Liver (tissue), 9 donors: ENCODE data around the gene MEDAG. TPM values are rescaled to one million over a fixed set of nuclear protein-coding genes. Genes with fewer than 3 reads are reported as not detected.

ENCODE experiments used
- DNase-seq: peaks from one replicate; pipeline ENCODE4 v3.0.0-alpha.2; 2017; ENCODE audit warnings: low spot score
- H3K27ac ChIP-seq, 2 donors: one replicate each; pipeline ENCODE4 v1.7.0; 2013; ENCODE audit warnings: inconsistent platforms in 2 of 2, low read length in 2 of 2, control low read depth in 1 of 2, low read depth in 1 of 2, mild to moderate bottlenecking in 1 of 2
- H3K27me3 ChIP-seq, 4 donors: one replicate each; pipeline versions ENCODE4 v1.6.1 to v1.7.0; 2013; ENCODE audit warnings: low read length in 3 of 4, inconsistent platforms in 1 of 4, mild to moderate bottlenecking in 1 of 4, moderate library complexity in 1 of 4; ENCODE audit not compliant: control insufficient read depth in 4 of 4, insufficient read depth in 4 of 4
- H3K36me3 ChIP-seq, 4 donors: one replicate each; pipeline versions ENCODE4 v1.6.1 to v1.7.0; 2013; ENCODE audit warnings: low read length in 3 of 4, mild to moderate bottlenecking in 3 of 4, low read depth in 1 of 4, moderate library complexity in 1 of 4; ENCODE audit not compliant: control insufficient read depth in 4 of 4, insufficient read depth in 3 of 4
- H3K4me1 ChIP-seq, 4 donors: one replicate each; pipeline versions ENCODE4 v1.6.1 to v1.7.0; 2013; ENCODE audit warnings: low read length in 3 of 4, mild to moderate bottlenecking in 3 of 4, moderate library complexity in 1 of 4; ENCODE audit not compliant: control insufficient read depth in 4 of 4, insufficient read depth in 4 of 4
- H3K4me3 ChIP-seq, 3 donors: one replicate each; pipeline versions ENCODE4 v1.6.1 to v1.7.0; 2013; ENCODE audit warnings: low read length in 3 of 3, control low read depth in 1 of 3, low read depth in 1 of 3, mild to moderate bottlenecking in 1 of 3
- H3K9ac ChIP-seq, 2 donors: one replicate each; pipeline ENCODE4 v1.7.0; 2013; ENCODE audit warnings: low read length in 2 of 2, mild to moderate bottlenecking in 2 of 2, moderate library complexity in 2 of 2, control low read depth in 1 of 2, low read depth in 1 of 2
- H3K9me3 ChIP-seq, 4 donors: one replicate each; pipeline versions ENCODE4 v1.6.1 to v1.7.0; 2013; ENCODE audit warnings: low read length in 3 of 4; ENCODE audit not compliant: control insufficient read depth in 4 of 4
- EGR1 ChIP-seq, 2 donors: IDR thresholded peaks; 2 replicates each; pipeline ENCODE4 v1.6.1; 2016 to 2018; ENCODE audit warnings: antibody characterized with exemption in 2 of 2, low read depth in 2 of 2
- FOXA1 ChIP-seq: IDR thresholded peaks from 2 replicates; pipeline ENCODE4 v1.6.1; 2016; ENCODE audit warnings: antibody characterized with exemption
- FOXA2 ChIP-seq: IDR thresholded peaks from 2 replicates; pipeline ENCODE4 v1.6.1; 2016; ENCODE audit warnings: antibody characterized with exemption
- HNF4A ChIP-seq, 2 donors: conservative IDR thresholded peaks; 2 replicates each; pipeline ENCODE4 v1.6.1; 2016; ENCODE audit warnings: antibody characterized with exemption in 2 of 2, mild to moderate bottlenecking in 2 of 2
- JUND ChIP-seq, 2 donors: IDR thresholded peaks; 2 replicates each; pipeline ENCODE4 v1.6.1; 2016; ENCODE audit warnings: antibody characterized with exemption in 2 of 2
- NR2F2 ChIP-seq: IDR thresholded peaks from 2 replicates; pipeline ENCODE4 v1.6.1; 2016; ENCODE audit warnings: antibody characterized with exemption
- RAD21 ChIP-seq, 2 donors: IDR thresholded peaks; 2 replicates each; pipeline ENCODE4 v1.6.1; 2016; ENCODE audit warnings: antibody characterized with exemption in 2 of 2, mild to moderate bottlenecking in 2 of 2
- RXRA ChIP-seq, 2 donors: IDR thresholded peaks; 2 replicates each; pipeline ENCODE4 v1.6.1; 2017 to 2018; ENCODE audit warnings: antibody characterized with exemption in 2 of 2, mild to moderate bottlenecking in 1 of 2
- TAF1 ChIP-seq: conservative IDR thresholded peaks from 2 replicates; pipeline ENCODE4 v1.6.1; 2016; ENCODE audit warnings: antibody characterized with exemption, mild to moderate bottlenecking
- YY1 ChIP-seq: IDR thresholded peaks from 2 replicates; pipeline ENCODE4 v1.6.1; 2016; ENCODE audit warnings: antibody characterized with exemption, mild to moderate bottlenecking
- WGBS: extraction: QIAGEN DNeasy Blood & Tissue Kit; methylation state at CpG from one replicate; pipeline ENCODE4 v1.1.7; 2013; 5-methylcytosine and 5-hydroxymethylcytosine counted together
- polyA plus RNA-seq, 2 donors: library from polyadenylated mRNA; stranded (reverse) in 1 of 2; unstranded in 1 of 2; fragments of 200-250 nt in 1 of 2; fragments of >200 nt in 1 of 2; fragmentation: Nextera tagmentation in 1 of 2; extraction: Ambion mirVana in 1 of 2; gene quantifications; one replicate each; pipeline versions ENCODE4 v1.2.1 to v1.2.3, GENCODE V29; 2013 to 2015
- total RNA-seq, 2 donors: library from RNA; depleted of rRNA; stranded (reverse); fragments of >200 nt; gene quantifications; one replicate each; pipeline ENCODE4 v1.2.3, GENCODE V29; 2014
- TF ChIP-seq, protein P1 (sequence below): fragments of 150-350 bp; IDR thresholded peaks from 2 replicates; pipeline ENCODE4 v1.5.1; 2017; ENCODE audit warnings: improper control_type of control experiment, low read depth, low read length; ENCODE audit not compliant: missing input control
- TF ChIP-seq, protein P2 (sequence below): IDR thresholded peaks from 2 replicates; pipeline ENCODE4 v1.6.1; 2016; ENCODE audit warnings: antibody characterized with exemption, mild to moderate bottlenecking
- donor health status: healthy.
- donor health status: healthy.
- donor health status: healthy.
- donor health status: healthy.
- donor health status: healthy.

The MEDAG gene
- total and polyA plus RNA-seq, 4 donors, result 0.05 to 0.50 (median 0.27) TPM

DNA sequence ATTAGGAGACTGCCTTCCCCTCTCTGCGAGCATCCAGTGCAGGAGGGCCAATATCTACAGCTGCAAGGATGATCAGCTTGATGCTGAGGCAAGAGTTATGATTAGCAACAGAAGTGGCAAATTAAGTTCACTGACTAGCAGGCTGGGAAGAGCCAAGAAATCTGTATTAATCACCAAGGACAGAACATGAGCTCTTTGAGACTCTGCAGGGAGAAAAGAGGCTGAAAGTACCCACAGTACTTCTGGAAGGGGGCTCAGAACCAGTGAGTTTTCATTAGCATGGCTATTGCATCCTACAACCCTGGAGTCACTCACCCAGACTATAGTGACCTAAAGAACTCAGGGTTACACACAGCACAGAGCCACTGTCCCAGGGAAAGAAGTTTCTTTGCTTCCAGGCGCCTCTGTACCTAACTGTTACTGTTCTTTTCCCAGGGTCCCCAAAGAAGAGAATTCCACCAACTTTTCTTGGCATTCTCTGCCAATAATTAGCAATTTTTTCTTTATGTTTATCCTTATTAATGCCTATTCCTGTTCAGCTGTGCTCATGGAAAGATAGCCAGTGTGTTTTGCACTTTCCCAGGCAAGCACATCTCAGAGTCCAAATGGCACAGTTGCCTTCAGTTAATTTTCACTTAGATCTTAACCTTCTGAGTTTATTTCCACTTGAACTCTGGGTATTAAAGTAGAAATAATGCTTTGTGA is 25.8 kb upstream of the MEDAG start:
- H3K27ac ChIP-seq, result peak overlapping the region in 1 of 2 donors; percentile 25
- DNase-seq, result no peak
- H3K9ac ChIP-seq, result no peak overlapping the region

DNA sequence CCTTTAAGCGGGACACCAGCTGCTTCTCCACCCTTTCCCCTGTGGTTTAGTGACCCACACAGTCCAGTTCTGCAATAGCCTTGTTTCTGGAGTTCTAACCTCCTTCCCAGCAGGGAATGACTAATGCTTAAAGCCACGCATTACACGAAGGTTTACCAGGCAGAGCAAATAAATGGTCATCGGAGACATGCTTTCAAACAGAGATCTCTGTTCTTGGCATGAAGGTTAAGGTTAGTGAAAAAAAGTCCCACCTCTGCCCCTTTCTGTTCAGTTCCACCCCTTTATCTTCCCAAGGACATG is 25.3 kb upstream of the MEDAG start:
- DNase-seq, result no peak
- TF ChIP-seq RXRA (IDR thresholded peaks at IDR 0.05) (peak in 1 of 2 donors; percentile 25), FOXA2 (no peak), NR2F2 (peak; percentile 17), RAD21 (IDR thresholded peaks at IDR 0.05) (no peak), JUND (IDR thresholded peaks at IDR 0.05) (no peak)
- TF ChIP-seq, protein P1, sequence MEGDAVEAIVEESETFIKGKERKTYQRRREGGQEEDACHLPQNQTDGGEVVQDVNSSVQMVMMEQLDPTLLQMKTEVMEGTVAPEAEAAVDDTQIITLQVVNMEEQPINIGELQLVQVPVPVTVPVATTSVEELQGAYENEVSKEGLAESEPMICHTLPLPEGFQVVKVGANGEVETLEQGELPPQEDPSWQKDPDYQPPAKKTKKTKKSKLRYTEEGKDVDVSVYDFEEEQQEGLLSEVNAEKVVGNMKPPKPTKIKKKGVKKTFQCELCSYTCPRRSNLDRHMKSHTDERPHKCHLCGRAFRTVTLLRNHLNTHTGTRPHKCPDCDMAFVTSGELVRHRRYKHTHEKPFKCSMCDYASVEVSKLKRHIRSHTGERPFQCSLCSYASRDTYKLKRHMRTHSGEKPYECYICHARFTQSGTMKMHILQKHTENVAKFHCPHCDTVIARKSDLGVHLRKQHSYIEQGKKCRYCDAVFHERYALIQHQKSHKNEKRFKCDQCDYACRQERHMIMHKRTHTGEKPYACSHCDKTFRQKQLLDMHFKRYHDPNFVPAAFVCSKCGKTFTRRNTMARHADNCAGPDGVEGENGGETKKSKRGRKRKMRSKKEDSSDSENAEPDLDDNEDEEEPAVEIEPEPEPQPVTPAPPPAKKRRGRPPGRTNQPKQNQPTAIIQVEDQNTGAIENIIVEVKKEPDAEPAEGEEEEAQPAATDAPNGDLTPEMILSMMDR, result no peak
- Histone ChIP-seq H3K4me1 (no peaks in the 10 kb centered on the region), H3K4me3 (no peak overlapping the region), H3K9ac (no peak overlapping the region), H3K27me3 (no peaks in the 10 kb centered on the region), H3K36me3 (no peaks in the 10 kb centered on the region), H3K27ac (no peak overlapping the region), H3K9me3 (peaks cover 0 to 4% (median 0%) of the 10 kb centered on the region in 4 donors)
- WGBS, result 55% methylated on average over 4 of the region's 4 CpGs

More for the DNA sequence above, 25.8 kb upstream of the MEDAG start:
- Histone ChIP-seq H3K27me3 (no peaks in the 10 kb centered on the region), H3K9me3 (peaks cover 0 to 4% (median 0%) of the 10 kb centered on the region in 4 donors), H3K36me3 (no peaks in the 10 kb centered on the region), H3K4me1 (no peaks in the 10 kb centered on the region), H3K4me3 (no peak overlapping the region)
- peak; percentile 36 for TF ChIP-seq NR2F2
- TF ChIP-seq, protein P2, sequence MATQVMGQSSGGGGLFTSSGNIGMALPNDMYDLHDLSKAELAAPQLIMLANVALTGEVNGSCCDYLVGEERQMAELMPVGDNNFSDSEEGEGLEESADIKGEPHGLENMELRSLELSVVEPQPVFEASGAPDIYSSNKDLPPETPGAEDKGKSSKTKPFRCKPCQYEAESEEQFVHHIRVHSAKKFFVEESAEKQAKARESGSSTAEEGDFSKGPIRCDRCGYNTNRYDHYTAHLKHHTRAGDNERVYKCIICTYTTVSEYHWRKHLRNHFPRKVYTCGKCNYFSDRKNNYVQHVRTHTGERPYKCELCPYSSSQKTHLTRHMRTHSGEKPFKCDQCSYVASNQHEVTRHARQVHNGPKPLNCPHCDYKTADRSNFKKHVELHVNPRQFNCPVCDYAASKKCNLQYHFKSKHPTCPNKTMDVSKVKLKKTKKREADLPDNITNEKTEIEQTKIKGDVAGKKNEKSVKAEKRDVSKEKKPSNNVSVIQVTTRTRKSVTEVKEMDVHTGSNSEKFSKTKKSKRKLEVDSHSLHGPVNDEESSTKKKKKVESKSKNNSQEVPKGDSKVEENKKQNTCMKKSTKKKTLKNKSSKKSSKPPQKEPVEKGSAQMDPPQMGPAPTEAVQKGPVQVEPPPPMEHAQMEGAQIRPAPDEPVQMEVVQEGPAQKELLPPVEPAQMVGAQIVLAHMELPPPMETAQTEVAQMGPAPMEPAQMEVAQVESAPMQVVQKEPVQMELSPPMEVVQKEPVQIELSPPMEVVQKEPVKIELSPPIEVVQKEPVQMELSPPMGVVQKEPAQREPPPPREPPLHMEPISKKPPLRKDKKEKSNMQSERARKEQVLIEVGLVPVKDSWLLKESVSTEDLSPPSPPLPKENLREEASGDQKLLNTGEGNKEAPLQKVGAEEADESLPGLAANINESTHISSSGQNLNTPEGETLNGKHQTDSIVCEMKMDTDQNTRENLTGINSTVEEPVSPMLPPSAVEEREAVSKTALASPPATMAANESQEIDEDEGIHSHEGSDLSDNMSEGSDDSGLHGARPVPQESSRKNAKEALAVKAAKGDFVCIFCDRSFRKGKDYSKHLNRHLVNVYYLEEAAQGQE, result no peak
- WGBS, result 86% methylated on average over 2 of the region's 2 CpGs

DNA sequence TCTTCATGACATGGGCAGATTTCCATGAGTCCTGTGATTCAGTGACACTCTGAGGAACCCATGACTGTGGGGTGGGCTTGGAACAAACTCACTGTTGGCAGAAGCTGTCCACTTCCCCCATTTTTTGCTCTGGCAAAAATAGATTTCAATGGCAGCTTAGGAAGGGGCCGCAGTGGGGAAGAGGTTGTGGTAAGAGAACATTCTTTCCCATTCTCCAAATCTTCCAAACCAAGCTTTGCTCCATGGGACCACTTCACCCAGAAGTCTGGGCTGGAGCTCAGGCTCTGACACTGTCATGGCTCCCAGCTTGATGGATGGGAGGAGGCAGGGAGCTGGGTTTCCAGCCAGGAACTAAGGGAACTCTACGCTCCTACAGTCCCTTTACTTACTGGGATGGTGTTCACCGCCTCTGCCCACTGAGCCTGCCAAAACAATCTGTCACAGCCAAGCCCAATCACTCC is 24.9 kb upstream of the MEDAG start:
- Histone ChIP-seq H3K9me3 (peaks cover 0 to 4% (median 0%) of the 10 kb centered on the region in 4 donors), H3K36me3 (no peaks in the 10 kb centered on the region), H3K27ac (no peak overlapping the region), H3K4me3 (no peak overlapping the region), H3K4me1 (no peaks in the 10 kb centered on the region), H3K27me3 (no peaks in the 10 kb centered on the region), H3K9ac (no peak overlapping the region)
- DNase-seq, result no peak
- 84% methylated on average over 3 of the region's 3 CpGs for WGBS
- TF ChIP-seq TAF1, result no peak
- TF ChIP-seq NR2F2, result no peak
- TF ChIP-seq FOXA1, result no peak
- no peak for TF ChIP-seq EGR1 (IDR thresholded peaks at IDR 0.05; ENCODE audit: low read depth in 2 of 2)
- no peak for TF ChIP-seq HNF4A (conservative IDR thresholded peaks at IDR 0.05)
- TF ChIP-seq RXRA (IDR thresholded peaks at IDR 0.05), result no peak
- TF ChIP-seq YY1, result no peak
